HepG2 (cell line): ENCODE results near the gene MB21D2. TPM values are rescaled to one million over a fixed set of nuclear protein-coding genes. Genes with fewer than 3 reads are reported as not detected.

Experiments
- ATF7 ChIP-seq, 2 experiments: fragments of 450-650 bp in 1 of 2; sonication (generic) in 1 of 2; formaldehyde crosslinking in 1 of 2; IDR thresholded peaks; 2 replicates each; pipeline versions ENCODE4 v1.4.0 to v1.6.1; 2016 to 2020; ENCODE audit warnings: antibody characterized with exemption in 1 of 2, mild to moderate bottlenecking in 1 of 2, missing genetic modification reagents in 1 of 2
- ETV6 ChIP-seq: sonication (generic); formaldehyde crosslinking; conservative IDR thresholded peaks from 2 replicates; pipeline ENCODE4 v1.4.0; 2020; ENCODE audit warnings: missing genetic modification reagents
- FOXO4 ChIP-seq: sonication (generic); formaldehyde crosslinking; conservative IDR thresholded peaks from 2 replicates; pipeline ENCODE4 v1.8.1; 2023; ENCODE audit warnings: missing genetic modification reagents
- FUBP1 ChIP-seq: sonication (generic); formaldehyde crosslinking; IDR thresholded peaks from 2 replicates; pipeline ENCODE4 v1.5.1; 2020; ENCODE audit warnings: missing genetic modification reagents, mild to moderate bottlenecking, borderline replicate concordance
- GRHL1 ChIP-seq: sonication (generic); formaldehyde crosslinking; conservative IDR thresholded peaks from 2 replicates; pipeline ENCODE4 v1.8.0; 2022; ENCODE audit warnings: missing genetic modification reagents
- HHEX ChIP-seq: IDR thresholded peaks from 2 replicates; pipeline ENCODE4 v1.6.1; 2016; ENCODE audit warnings: control low read depth
- JUND ChIP-seq: sonication (generic); formaldehyde crosslinking; IDR thresholded peaks from 2 replicates; pipeline ENCODE4 v1.8.0; 2022; ENCODE audit warnings: mild to moderate bottlenecking, missing genetic modification reagents
- KLF13 ChIP-seq: sonication (generic); formaldehyde crosslinking; IDR thresholded peaks from 2 replicates; pipeline ENCODE4 v1.4.0; 2020; ENCODE audit warnings: mild to moderate bottlenecking, missing genetic modification reagents
- YEATS2 ChIP-seq: sonication (generic); formaldehyde crosslinking; IDR thresholded peaks from 2 replicates; pipeline ENCODE4 v1.4.0; 2020; ENCODE audit warnings: missing genetic modification reagents, borderline replicate concordance
- ZMYM4 ChIP-seq: sonication (generic); formaldehyde crosslinking; IDR thresholded peaks from 2 replicates; pipeline ENCODE4 v1.8.1; 2023; ENCODE audit warnings: mild to moderate bottlenecking, missing genetic modification reagents
- ZNF18 ChIP-seq: sonication (generic); formaldehyde crosslinking; IDR thresholded peaks from 2 replicates; pipeline ENCODE4 v1.8.0; 2022; ENCODE audit warnings: mild to moderate bottlenecking, missing genetic modification reagents; ENCODE audit not compliant: insufficient replicate concordance
- ZNF350 ChIP-seq: sonication (generic); formaldehyde crosslinking; IDR thresholded peaks from 2 replicates; pipeline ENCODE4 v1.4.0; 2020; ENCODE audit warnings: mild to moderate bottlenecking, low read depth, missing genetic modification reagents, borderline replicate concordance
- ZNF879 ChIP-seq: sonication (generic); formaldehyde crosslinking; IDR thresholded peaks from 2 replicates; pipeline ENCODE4 v1.8.1; 2023; ENCODE audit warnings: missing genetic modification reagents
- polyA plus RNA-seq, 8 experiments: library from polyadenylated mRNA; depleted of rRNA in 3 of 8; stranded (reverse) in 7 of 8; unstranded in 1 of 8; fragments of >200 nt; fragmentation: Illumina TruSeq in 4 of 8; extraction: Trizol in 4 of 8; gene quantifications; 2 replicates each; pipeline versions ENCODE4 v1.2.1 to v1.2.3, GENCODE V29; 2011 to 2016; ENCODE audit warnings: low read depth in 4 of 8, missing spikeins in 1 of 8, mixed read lengths in 1 of 8; ENCODE audit not compliant: insufficient read depth in 1 of 8
- total RNA-seq, 5 experiments: library from RNA; depleted of rRNA; stranded (reverse); fragments of >200 nt; fragmentation: Illumina TruSeq; extraction: Trizol; gene quantifications; 2 replicates each; pipeline ENCODE4 v1.2.3, GENCODE V29; 2016; ENCODE audit warnings: low read depth in 1 of 5
- TF ChIP-seq, protein P1 (sequence below): sonication (generic); formaldehyde crosslinking; IDR thresholded peaks from 2 replicates; pipeline ENCODE4 v1.4.0; 2020; ENCODE audit warnings: missing genetic modification reagents
- TF ChIP-seq, protein P2 (sequence below): sonication (generic); formaldehyde crosslinking; IDR thresholded peaks from 2 replicates; pipeline ENCODE4 v1.5.1; 2020; ENCODE audit warnings: mild to moderate bottlenecking, missing genetic modification reagents, borderline replicate concordance

The MB21D2 gene
- total and polyA plus RNA-seq, 2 of the 13 experiments (the other 11 are each of a cell fraction or from before 2014, with no cell fraction given): 0.90 to 1.6 TPM

DNA sequence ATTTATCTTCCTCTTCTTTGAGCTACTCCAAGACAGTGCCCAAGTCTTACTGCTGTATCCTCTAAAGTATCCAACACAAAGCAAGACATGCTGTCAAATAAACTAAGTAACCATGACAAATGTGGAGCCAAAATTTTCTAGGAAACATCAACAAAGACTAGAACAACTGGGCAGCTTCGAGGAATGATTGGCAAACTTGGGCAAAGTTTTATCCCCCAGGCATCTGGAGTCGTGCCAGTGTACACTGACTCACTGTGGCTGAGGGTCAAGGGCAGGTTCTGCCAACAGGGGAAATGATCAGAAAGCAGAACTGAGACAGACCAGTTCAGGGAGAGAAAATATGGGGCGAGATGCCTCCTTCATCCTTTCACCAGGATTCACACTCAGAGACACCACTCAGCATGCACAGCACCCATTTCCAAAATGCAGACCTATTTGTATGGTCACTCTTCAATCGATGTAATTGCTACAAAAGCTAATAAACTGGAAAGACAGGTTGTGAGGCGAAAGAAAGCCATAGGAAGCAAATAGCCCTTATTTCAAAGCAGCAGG, 65.8 kb downstream of the MB21D2 start (continued):
- TF ChIP-seq, protein P1, sequence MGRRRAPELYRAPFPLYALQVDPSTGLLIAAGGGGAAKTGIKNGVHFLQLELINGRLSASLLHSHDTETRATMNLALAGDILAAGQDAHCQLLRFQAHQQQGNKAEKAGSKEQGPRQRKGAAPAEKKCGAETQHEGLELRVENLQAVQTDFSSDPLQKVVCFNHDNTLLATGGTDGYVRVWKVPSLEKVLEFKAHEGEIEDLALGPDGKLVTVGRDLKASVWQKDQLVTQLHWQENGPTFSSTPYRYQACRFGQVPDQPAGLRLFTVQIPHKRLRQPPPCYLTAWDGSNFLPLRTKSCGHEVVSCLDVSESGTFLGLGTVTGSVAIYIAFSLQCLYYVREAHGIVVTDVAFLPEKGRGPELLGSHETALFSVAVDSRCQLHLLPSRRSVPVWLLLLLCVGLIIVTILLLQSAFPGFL: no peak
- TF ChIP-seq ZNF350 (no peak), FOXO4 (no peak), ZNF879 (CRISPR knock-in tag) (no peak), FUBP1 (CRISPR knock-in tag) (no peak), ZMYM4 (no peak), ATF7 (IDR thresholded peaks at IDR 0.05) (no peak), ATF7 (CRISPR knock-in tag; IDR thresholded peaks at IDR 0.05) (no peak), JUND (CRISPR knock-in tag) (peak; percentile 66; the same call in 1 of the 2 replicates), YEATS2 (CRISPR knock-in tag) (no peak), HHEX (CRISPR knock-in tag) (peak; percentile 60), ZNF18 (CRISPR knock-in tag) (no peak), GRHL1 (CRISPR knock-in tag) (no peak), KLF13 (CRISPR knock-in tag) (no peak), ETV6 (CRISPR knock-in tag) (no peak)
- TF ChIP-seq, protein P2, sequence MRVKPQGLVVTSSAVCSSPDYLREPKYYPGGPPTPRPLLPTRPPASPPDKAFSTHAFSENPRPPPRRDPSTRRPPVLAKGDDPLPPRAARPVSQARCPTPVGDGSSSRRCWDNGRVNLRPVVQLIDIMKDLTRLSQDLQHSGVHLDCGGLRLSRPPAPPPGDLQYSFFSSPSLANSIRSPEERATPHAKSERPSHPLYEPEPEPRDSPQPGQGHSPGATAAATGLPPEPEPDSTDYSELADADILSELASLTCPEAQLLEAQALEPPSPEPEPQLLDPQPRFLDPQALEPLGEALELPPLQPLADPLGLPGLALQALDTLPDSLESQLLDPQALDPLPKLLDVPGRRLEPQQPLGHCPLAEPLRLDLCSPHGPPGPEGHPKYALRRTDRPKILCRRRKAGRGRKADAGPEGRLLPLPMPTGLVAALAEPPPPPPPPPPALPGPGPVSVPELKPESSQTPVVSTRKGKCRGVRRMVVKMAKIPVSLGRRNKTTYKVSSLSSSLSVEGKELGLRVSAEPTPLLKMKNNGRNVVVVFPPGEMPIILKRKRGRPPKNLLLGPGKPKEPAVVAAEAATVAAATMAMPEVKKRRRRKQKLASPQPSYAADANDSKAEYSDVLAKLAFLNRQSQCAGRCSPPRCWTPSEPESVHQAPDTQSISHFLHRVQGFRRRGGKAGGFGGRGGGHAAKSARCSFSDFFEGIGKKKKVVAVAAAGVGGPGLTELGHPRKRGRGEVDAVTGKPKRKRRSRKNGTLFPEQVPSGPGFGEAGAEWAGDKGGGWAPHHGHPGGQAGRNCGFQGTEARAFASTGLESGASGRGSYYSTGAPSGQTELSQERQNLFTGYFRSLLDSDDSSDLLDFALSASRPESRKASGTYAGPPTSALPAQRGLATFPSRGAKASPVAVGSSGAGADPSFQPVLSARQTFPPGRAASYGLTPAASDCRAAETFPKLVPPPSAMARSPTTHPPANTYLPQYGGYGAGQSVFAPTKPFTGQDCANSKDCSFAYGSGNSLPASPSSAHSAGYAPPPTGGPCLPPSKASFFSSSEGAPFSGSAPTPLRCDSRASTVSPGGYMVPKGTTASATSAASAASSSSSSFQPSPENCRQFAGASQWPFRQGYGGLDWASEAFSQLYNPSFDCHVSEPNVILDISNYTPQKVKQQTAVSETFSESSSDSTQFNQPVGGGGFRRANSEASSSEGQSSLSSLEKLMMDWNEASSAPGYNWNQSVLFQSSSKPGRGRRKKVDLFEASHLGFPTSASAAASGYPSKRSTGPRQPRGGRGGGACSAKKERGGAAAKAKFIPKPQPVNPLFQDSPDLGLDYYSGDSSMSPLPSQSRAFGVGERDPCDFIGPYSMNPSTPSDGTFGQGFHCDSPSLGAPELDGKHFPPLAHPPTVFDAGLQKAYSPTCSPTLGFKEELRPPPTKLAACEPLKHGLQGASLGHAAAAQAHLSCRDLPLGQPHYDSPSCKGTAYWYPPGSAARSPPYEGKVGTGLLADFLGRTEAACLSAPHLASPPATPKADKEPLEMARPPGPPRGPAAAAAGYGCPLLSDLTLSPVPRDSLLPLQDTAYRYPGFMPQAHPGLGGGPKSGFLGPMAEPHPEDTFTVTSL (CRISPR knock-in tag): peak; percentile 53; the same call in 1 of the 2 replicates
